Endothelial cell of umbilical vein (primary cell): Measurements from ENCODE around the gene SPAG7.

Experiments
- POLR2AphosphoS5 ChIP-seq: IDR thresholded peaks from 2 replicates; pipeline ENCODE4 v1.6.1; 2012; ENCODE audit warnings: low read depth, mild to moderate bottlenecking, control low read depth, low read length, moderate library complexity; ENCODE audit not compliant: insufficient read depth
- TF ChIP-seq, protein P1 (sequence below), 2 donors: IDR thresholded peaks; 1 replicate in 1 of 2; 2 replicates in 1 of 2; pipeline ENCODE4 v1.5.1; 2011; ENCODE audit warnings: low read length in 2 of 2, mild to moderate bottlenecking in 2 of 2, moderate library complexity in 2 of 2, control low read depth in 1 of 2, inconsistent platforms in 1 of 2, low read depth in 1 of 2; ENCODE audit not compliant: insufficient read depth in 1 of 2; ENCODE audit errors: extremely low read depth in 1 of 2

DNA sequence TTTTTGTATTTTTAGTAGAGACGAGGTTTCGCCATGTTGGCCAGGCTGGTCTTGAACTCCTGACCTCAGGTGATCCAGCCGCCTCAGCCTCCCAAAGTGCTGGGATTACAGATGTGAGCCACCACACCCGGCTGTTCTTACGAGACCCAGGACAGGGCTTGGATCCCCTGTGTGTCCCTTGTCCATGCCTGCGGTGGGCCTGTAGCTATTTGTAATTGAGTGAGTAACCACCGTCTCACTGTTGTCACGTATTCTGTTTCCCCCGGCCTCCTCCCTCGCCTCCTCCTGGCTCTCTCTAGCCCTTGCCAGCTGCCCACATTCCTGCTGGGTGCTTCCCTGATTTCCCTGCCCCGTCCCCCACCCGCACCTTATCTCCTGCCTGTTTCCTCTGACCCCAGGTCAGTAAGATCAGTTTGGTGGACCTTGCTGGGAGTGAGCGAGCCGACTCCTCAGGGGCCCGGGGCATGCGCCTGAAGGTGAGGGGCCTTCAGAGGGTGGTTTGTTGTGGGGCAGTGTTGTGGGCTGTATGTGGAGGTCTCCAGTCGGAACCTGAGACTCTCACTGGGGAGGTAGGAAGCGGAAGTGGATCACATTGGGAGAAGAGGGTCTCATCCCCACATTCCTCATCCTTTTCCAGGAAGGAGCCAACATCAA lies 35.7 kb upstream of the SPAG7 start:
- TF ChIP-seq, protein P1, sequence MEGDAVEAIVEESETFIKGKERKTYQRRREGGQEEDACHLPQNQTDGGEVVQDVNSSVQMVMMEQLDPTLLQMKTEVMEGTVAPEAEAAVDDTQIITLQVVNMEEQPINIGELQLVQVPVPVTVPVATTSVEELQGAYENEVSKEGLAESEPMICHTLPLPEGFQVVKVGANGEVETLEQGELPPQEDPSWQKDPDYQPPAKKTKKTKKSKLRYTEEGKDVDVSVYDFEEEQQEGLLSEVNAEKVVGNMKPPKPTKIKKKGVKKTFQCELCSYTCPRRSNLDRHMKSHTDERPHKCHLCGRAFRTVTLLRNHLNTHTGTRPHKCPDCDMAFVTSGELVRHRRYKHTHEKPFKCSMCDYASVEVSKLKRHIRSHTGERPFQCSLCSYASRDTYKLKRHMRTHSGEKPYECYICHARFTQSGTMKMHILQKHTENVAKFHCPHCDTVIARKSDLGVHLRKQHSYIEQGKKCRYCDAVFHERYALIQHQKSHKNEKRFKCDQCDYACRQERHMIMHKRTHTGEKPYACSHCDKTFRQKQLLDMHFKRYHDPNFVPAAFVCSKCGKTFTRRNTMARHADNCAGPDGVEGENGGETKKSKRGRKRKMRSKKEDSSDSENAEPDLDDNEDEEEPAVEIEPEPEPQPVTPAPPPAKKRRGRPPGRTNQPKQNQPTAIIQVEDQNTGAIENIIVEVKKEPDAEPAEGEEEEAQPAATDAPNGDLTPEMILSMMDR (IDR thresholded peaks at IDR 0.05; ENCODE audit: extremely low read depth in 1 of 2, insufficient read depth in 1 of 2, low read depth in 1 of 2, low read length in 2 of 2) = no peak
- no peak for TF ChIP-seq POLR2AphosphoS5
